ENCODE data around the gene KLF3. TPM values are rescaled to one million over a fixed set of nuclear protein-coding genes. Genes with fewer than 3 reads are reported as not detected.
A peak's percentile ranks its signal among the peaks of the same experiment; 100 is the strongest.

The KLF3 gene
- polyA plus RNA-seq, 10 donors: 30.8 to 46.4 (median 38.3) TPM

DNA sequence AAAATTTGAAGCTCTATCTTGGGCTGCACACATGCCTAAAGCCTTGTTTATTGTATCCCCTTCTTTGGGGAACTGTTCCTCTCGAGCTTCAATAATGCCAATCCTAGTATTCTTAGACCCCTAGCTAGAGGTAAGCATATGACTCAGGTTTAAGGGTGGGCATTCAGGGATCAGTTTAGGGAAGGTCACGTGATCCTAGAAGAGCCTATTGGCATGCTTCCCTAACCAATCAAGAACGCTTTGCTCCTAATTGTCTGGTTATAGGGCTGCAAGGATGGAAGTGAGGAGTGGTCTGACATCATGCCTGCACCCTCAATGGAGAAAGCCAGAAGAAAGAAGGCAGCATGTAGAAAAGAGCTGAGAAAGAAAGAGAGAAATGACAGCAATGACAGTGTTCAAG, 71.9 kb downstream of the KLF3 start:
- DNase-seq: no peak

GRCh38 chr4:38738940-38739803, 75.2 kb downstream of the KLF3 start:
- DNase-seq: no peak

DNA sequence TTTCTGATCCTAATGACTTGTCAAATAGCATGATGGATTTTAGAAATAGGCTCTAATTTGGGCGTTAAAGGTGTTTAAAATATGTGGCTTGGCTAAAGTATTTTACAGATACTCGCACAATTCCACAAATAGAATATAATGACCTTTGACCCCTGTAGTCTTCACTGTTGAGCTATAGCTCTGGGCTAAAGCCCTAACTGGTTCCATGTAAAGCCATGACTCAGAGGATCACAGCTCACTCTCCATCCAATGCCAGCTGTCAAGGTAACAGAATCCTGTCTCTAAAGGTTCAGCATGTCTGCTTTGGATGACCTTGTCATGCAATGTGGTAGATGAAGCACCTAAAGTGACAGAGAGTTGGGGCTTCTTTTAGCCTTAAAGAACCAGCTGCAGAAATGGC, 76.3 kb downstream of the KLF3 start:
- no peak for DNase-seq

DNA sequence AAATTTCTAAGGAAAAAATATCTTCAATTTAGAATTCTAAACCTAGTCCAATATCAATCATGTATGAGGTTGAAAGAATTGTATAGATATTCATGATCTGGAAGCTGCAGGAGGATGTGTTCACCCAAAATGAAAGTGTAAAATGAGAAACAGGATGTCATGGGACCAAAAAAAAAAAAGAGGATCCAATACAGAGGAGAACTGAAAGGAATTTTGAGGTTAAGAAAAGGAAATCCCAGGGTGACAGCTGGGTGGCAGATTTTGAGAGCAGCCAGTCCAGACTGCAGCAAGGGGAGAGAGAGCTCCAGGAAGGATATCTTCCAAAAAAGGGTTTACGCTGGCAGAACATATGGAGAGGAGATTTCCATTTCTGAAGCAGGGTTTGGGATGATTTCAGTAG, 79.9 kb downstream of the KLF3 start:
- peak in 1 of 3 donors; percentile 40 for DNase-seq

GRCh38 chr4:38745881-38746280, 81.9 kb downstream of the KLF3 start:
- DNase-seq: no peak

GRCh38 chr4:38747629-38748028, 83.6 kb downstream of the KLF3 start:
- DNase-seq: no peak

- no peak for DNase-seq
Observed at GRCh38 chr4:38749336-38749735, 85.3 kb downstream of the KLF3 start.

Other genes starting within 250 kb of the KLF3 start
- gene TLR10, start 118.8 kb downstream of the KLF3 start, polyA plus RNA-seq (ENCODE audit: insufficient read length in 10 of 10): under 1 TPM; 0.12 to 0.90 (median 0.34) TPM
- 1 to 10 TPM; 1.9 to 4.0 (median 3.2) TPM for gene TLR1, start 140.6 kb downstream of the KLF3 start, polyA plus RNA-seq (ENCODE audit: insufficient read length in 10 of 10)
- gene TLR6, start 192.6 kb downstream of the KLF3 start, polyA plus RNA-seq (ENCODE audit: insufficient read length in 10 of 10): 1 to 10 TPM in 6 of 10 donors, under 1 TPM in 4; 0.70 to 2.1 (median 1.0) TPM
- 10 to 100 TPM; 44.8 to 72.6 (median 60.8) TPM for gene FAM114A1, start 203.6 kb downstream of the KLF3 start, polyA plus RNA-seq (ENCODE audit: insufficient read length in 10 of 10)